SU-DHL-6 (cell line): Measurements from ENCODE around the gene ZFYVE27.

ENCODE experiments used
- CTCF ChIP-seq: fragments of 200-600 bp; sonication (generic); IDR thresholded peaks from one replicate; pipeline ENCODE4 v1.5.1; 2017; ENCODE audit warnings: antibody characterized with exemption, mild to moderate bottlenecking, low read length, moderate library complexity; ENCODE audit not compliant: insufficient read depth, poor library complexity, severe bottlenecking
- EZH2phosphoT487 ChIP-seq: fragments of 200-600 bp; sonication (generic), shearing (Covaris generic); conservative IDR thresholded peaks from 2 replicates; pipeline ENCODE4 v1.6.1; 2018; ENCODE audit warnings: mild to moderate bottlenecking, antibody characterized with exemption, low read length, moderate library complexity, mixed read lengths

GRCh38 chr10:97703398-97704067 lies 33.4 kb upstream of the ZFYVE27 start:
- TF ChIP-seq CTCF (no peak), EZH2phosphoT487 (no peak)
